ENCODE data around the gene PARVA. TPM values are rescaled to one million over a fixed set of nuclear protein-coding genes. Genes with fewer than 3 reads are reported as not detected.

The PARVA gene
- polyA plus RNA-seq, 3 donors, result not detected

DNA sequence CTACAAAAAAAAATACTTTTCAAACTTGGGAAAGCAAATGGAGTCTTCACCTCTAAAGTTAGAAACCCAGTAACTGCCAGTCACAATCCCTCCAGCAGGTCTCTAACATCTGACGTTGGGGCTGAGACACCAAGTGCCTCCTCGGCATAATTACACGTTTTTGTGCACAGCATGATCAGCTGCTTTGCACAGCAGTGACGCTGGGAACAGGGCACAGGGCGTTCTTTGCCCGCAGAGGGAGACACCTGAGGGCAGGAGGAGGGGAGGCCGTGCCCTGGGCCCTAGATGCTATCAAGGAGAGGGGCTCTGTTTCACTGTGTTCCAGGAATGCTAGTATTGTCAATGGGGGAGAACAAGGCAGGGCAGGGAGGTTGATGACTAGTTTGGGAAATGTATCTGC is 120.1 kb downstream of the PARVA start:
- no peak for DNase-seq
- Mint-ChIP-seq H3K27me3 (ENCODE audit: low read depth in 3 of 3) (peaks cover 1 to 8% (median 5%) of the 10 kb centered on the region in 3 donors), H3K4me3 (no peak overlapping the region), H3K27ac (no peak overlapping the region), H3K36me3 (no peaks in the 10 kb centered on the region), H3K4me1 (no peaks in the 10 kb centered on the region), H3K9me3 (no peaks in the 10 kb centered on the region)
- Histone ChIP-seq H3K27ac (ENCODE audit: low read depth in 1 of 2, low read length in 2 of 2) (no peak overlapping the region), H2AFZ (ENCODE audit: insufficient read depth, low read depth, low read length, poor library complexity, severe bottlenecking) (no peak overlapping the region), H3K9me3 (replicated peaks in 1 of 2; ENCODE audit: control insufficient read depth in 1 of 2, insufficient read depth in 1 of 2, low read length in 2 of 2) (no peaks in the 10 kb centered on the region), H3K4me1 (ENCODE audit: control insufficient read depth in 1 of 2, insufficient read depth in 2 of 2, low read length in 2 of 2) (no peaks in the 10 kb centered on the region), H3K27me3 (ENCODE audit: control insufficient read depth in 2 of 2, insufficient read depth in 2 of 2, low read length in 2 of 2) (no peaks in the 10 kb centered on the region), H3K79me2 (ENCODE audit: insufficient read depth, low read length) (no peaks in the 10 kb centered on the region), H3K4me3 (replicated peaks in 1 of 3; ENCODE audit: low read depth in 2 of 3, low read length in 3 of 3) (no peak overlapping the region), H3K36me3 (replicated peaks in 1 of 2; ENCODE audit: control insufficient read depth in 1 of 2, insufficient read depth in 2 of 2, low read length in 2 of 2) (no peaks in the 10 kb centered on the region), H3K9ac (ENCODE audit: insufficient read depth, low read length, poor library complexity, severe bottlenecking) (no peak overlapping the region), H4K20me1 (ENCODE audit: insufficient read depth, low read length) (no peaks in the 10 kb centered on the region), H3K4me2 (replicated peaks; ENCODE audit: extremely low read depth, low read length, poor library complexity, severe bottlenecking) (no peak overlapping the region)
- TF ChIP-seq, protein P1, sequence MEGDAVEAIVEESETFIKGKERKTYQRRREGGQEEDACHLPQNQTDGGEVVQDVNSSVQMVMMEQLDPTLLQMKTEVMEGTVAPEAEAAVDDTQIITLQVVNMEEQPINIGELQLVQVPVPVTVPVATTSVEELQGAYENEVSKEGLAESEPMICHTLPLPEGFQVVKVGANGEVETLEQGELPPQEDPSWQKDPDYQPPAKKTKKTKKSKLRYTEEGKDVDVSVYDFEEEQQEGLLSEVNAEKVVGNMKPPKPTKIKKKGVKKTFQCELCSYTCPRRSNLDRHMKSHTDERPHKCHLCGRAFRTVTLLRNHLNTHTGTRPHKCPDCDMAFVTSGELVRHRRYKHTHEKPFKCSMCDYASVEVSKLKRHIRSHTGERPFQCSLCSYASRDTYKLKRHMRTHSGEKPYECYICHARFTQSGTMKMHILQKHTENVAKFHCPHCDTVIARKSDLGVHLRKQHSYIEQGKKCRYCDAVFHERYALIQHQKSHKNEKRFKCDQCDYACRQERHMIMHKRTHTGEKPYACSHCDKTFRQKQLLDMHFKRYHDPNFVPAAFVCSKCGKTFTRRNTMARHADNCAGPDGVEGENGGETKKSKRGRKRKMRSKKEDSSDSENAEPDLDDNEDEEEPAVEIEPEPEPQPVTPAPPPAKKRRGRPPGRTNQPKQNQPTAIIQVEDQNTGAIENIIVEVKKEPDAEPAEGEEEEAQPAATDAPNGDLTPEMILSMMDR (IDR thresholded peaks at IDR 0.05), result no peak
- WGBS (ENCODE audit: insufficient coverage), result 81% methylated on average over 6 of the region's 7 CpGs
- intact Hi-C loops (cut with micrococcal nuclease), result no loop called here

DNA sequence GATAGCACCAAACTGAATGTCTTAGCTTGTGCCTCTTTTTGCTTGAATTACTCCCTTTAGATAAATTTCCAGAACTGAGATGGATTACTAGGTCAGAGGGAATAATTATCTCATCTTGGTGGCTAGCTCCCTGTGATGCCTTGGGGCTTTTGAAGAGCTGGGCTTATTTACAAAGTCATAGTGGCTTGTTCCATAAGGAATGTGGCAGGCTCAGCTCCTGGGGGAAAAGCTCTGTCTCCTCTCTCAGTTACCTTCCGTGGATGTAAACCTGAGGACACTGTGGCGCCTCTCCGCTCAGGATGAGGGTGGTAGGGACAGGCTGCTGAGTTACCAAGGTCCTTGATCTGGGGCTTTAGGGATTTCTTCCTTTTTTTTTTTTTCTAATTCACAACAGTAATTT is 121.7 kb downstream of the PARVA start:
- TF ChIP-seq, protein P1 (IDR thresholded peaks at IDR 0.05), result no peak
- no peaks in the 10 kb centered on the region for H4K20me1 ChIP-seq (ENCODE audit: insufficient read depth, low read length)
- WGBS (ENCODE audit: insufficient coverage), result no CpG with 5 or more reads among the region's 3 CpGs
- intact Hi-C loops (cut with micrococcal nuclease), result no loop called here
- DNase-seq, result no peak
- no peaks in the 10 kb centered on the region for H3K27me3 ChIP-seq (ENCODE audit: control insufficient read depth in 2 of 2, insufficient read depth in 2 of 2, low read length in 2 of 2)
- no peak overlapping the region for H3K4me2 ChIP-seq (replicated peaks; ENCODE audit: extremely low read depth, low read length, poor library complexity, severe bottlenecking)
- no peaks in the 10 kb centered on the region for H3K36me3 ChIP-seq (replicated peaks in 1 of 2; ENCODE audit: control insufficient read depth in 1 of 2, insufficient read depth in 2 of 2, low read length in 2 of 2)
- Mint-ChIP-seq H3K27me3 (ENCODE audit: low read depth in 3 of 3) (peaks cover 1 to 5% (median 2%) of the 10 kb centered on the region in 3 donors), H3K4me1 (no peaks in the 10 kb centered on the region), H3K36me3 (no peaks in the 10 kb centered on the region), H3K27ac (no peak overlapping the region), H3K4me3 (no peak overlapping the region), H3K9me3 (no peaks in the 10 kb centered on the region)
- H3K27ac ChIP-seq (ENCODE audit: low read depth in 1 of 2, low read length in 2 of 2), result no peak overlapping the region
- no peak overlapping the region for H3K4me3 ChIP-seq (replicated peaks in 1 of 3; ENCODE audit: low read depth in 2 of 3, low read length in 3 of 3)
- no peaks in the 10 kb centered on the region for H3K4me1 ChIP-seq (ENCODE audit: control insufficient read depth in 1 of 2, insufficient read depth in 2 of 2, low read length in 2 of 2)
- no peaks in the 10 kb centered on the region for H3K9me3 ChIP-seq (replicated peaks in 1 of 2; ENCODE audit: control insufficient read depth in 1 of 2, insufficient read depth in 1 of 2, low read length in 2 of 2)
- no peak overlapping the region for H2AFZ ChIP-seq (ENCODE audit: insufficient read depth, low read depth, low read length, poor library complexity, severe bottlenecking)
- H3K79me2 ChIP-seq (ENCODE audit: insufficient read depth, low read length), result no peaks in the 10 kb centered on the region
- H3K9ac ChIP-seq (ENCODE audit: insufficient read depth, low read length, poor library complexity, severe bottlenecking), result no peak overlapping the region
